IPS DF 4.7 (cell line): ENCODE results near the gene RDM1.
"Not testable (repeated sequence)": the region's sequence is repeated elsewhere in the genome, so short reads cannot be mapped to it uniquely, and the experiment has no call there.

ENCODE experiments used
- DNase-seq: peaks from one replicate; pipeline ENCODE4 v3.0.0-alpha.2; 2013; ENCODE audit warnings: low spot score; ENCODE audit errors: extremely low read depth

Gene RDM1

GRCh38 chr17:35900708-35901480 lies 29.7 kb downstream of the RDM1 start:
- DNase-seq = no peak

DNA sequence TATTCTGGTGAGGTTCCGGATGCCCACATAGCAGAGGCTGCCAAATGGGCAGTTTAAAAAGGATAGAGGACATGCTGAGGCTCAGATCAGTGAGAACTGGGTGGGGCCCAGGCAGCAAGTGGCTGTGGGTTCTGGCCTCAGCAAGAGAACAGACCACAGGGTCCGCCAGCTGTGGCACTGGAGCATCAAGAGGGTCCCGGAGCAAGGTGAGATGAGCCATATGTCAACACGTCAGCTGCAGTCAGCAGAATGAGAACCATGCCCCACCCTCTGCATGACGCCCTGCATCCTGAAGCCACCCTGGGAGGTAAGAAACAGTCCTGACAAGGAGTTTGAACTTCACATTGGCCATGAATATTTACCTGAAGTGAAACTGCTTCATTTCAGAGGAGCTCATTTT lies 30.3 kb downstream of the RDM1 start:
- no peak for DNase-seq

DNA sequence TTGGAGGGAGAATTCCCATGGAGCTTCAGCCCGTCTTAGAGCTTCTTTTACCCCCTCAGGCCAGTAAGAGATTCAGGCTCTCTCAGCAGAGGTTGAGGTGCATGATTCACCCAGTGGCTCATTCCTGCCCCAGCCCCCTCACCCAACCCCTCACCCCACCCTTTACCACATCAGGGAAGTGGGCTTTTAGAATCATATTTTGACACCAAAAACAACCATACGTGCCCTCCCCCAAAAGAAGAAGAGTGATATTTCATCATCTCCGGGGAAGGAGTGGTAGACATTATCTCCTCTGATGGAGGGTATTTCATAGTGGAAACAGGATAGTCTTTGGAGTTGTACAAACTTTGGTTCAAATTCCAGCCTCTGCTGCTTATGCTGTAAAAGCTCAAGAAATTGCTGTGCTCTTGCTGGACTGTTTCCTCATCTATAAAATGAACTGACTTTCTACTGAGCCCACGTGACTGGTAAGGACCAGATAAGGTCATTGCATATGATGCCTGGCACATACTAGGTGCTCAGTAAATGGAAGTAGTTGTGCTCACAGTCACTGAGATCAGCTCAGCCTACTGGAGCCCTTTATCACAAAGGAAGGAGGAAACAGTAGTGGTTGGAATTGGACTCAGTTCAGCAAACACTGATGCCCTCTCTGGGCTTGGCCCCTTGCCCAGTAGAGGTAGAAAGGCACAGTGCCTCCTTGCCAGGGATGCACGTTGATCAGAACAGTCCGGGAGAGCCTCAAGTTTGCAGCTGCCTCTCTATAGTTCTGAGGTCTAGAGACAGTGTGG lies 32.1 kb downstream of the RDM1 start:
- no peak for DNase-seq

GRCh38 chr17:35897772-35898171 lies 32.8 kb downstream of the RDM1 start:
- DNase-seq = not testable (repeated sequence)

DNA sequence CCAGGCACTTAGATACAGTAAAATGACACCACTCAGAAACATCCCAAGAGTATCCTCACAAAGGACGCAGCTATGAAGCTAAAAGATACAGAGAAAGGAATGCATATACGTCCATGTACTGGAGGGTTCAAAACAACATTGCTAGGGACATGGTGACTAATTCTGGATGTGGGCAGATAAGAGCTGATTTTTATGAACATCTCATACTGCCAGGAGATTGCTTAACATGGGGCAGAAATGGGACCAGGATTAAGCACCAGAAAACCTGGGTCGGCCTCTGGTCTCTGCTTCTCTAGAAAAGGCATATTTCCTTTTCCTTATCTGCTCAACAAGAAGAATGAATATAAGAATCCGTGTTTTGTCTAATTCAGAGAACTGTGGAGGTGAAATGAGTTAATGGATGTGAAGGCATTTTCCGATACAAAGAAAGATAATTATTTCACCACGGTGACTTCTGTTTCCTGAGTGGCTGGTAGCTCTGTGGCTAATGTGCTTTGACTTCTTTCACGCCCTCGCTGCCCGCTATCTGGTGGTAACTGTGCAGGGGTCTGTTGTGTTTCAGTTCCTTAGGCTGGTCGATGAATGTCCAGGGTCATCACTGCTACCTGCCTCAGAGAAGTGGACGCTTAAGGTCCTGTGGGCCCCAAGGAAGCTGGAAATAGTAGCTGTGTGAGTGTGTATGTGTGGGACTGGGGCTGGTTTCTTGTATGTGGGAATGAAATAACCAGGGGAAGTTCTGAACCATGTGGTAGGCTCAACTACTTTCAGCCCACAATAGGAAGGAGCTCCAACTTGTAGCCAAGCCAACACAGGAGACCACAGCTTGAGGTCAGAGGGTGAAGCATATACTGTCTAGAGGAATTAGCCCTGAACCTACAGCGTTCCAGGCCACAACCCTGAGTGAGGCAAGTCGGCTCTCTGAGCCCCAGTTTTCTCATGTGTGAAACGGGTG lies 34.7 kb downstream of the RDM1 start:
- DNase-seq = no peak

DNA sequence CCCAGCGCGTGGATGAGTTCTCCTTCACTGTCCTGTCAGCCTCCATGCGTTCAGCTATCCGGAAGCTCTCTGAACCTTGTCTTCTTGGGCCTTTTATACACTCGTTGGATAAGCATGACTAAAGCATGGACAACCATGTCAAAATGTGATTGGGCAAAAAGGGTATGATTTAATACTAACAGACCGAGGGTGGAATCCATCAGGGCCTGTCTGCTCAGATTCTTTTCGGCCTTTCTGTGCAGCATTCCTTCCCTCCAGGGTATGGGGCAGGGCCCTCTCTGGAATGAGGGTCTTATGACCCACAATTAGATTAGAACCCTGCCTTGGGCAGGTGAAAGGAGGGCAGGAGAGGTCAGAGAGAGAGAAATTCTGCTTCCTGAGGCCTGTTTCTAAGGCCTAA lies 36.4 kb downstream of the RDM1 start:
- DNase-seq = no peak

GRCh38 chr17:35893751-35894150 lies 36.8 kb downstream of the RDM1 start:
- DNase-seq = no peak

- no peak for DNase-seq
These were observed 38.2 kb downstream of the RDM1 start for GRCh38 chr17:35892091-35893035.

DNA sequence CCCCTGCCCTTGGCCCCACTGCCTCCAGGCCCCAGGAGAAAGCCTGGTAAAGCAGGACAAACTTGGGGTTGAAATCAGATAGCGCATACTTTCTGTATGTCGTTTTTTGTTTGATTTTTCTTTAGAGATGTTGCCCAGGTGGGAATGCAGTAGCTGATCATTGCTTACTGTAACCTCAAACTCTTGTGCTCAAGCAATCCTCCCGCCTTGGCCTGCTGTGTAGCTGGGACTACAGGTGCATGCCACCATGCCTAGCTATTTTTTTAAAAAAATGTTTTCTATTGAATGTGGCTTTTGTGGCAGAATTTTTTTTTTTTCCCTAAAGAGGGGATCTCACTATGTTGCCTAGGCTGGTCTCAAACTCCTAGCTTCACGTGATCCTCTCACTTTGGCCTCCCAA lies 39.3 kb downstream of the RDM1 start:
- no peak for DNase-seq

DNA sequence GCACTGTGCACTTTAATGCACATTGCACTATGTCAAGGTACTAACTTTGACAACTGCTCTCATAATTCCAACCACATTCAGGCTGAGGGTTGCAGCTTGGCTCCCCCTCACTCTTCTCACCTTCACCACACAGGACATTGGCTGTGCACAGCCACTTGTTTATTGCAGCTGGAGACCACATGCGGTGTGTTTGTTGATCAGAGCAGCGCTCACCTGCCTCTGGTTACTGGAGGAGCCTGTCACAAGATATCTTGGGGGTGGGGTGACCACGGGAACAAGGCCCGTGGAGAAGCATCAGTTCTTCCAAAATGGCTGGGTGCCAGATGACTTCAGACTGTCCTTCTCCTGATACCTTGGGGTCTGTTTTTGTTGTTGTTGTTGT lies 39.8 kb downstream of the RDM1 start:
- DNase-seq = no peak

DNA sequence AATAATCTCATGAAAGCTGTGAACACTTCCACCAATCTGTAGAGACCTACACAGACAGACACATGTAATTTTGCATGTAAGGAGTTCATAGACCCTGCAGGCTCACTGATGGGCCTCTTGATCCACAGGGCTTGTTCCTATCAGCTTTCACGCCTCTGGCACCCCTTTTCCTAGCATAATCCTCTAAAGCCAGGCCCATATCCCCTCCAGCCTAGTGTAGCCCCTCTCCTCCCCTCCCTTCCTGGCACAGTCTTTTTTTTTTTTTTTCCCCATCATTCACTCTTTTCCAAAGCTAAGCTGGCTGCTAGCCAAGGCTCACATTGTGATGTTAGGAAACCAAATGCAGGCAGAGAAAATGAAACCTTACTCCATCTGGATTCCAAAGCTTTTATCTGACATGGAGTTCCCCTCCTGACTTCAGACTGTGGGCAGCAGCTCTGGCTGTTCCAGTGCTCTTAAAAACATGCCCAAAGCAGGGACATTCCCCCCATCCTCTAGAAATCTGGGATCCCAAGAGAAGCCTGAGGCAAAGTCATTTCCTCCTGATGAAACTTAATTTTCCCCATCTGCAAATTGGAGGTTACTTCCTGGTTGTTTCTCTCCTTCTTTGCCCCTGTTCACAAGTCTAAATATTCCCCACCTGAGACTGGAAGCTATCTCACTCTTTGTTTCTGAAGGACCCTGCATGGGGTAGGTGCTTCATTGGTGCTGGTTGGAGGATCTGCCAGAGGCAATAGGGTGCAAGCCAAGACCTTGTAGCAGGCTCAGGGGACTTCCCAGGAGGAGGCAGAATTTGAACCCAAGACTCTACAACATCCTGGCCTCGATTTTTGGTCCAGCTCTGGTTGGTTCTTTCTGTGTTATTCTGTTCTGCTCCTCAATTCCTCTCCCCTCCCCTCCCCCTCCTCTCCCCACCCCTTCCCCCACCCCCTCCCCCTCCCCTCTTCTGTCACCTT lies 40.5 kb downstream of the RDM1 start:
- no peak for DNase-seq

DNA sequence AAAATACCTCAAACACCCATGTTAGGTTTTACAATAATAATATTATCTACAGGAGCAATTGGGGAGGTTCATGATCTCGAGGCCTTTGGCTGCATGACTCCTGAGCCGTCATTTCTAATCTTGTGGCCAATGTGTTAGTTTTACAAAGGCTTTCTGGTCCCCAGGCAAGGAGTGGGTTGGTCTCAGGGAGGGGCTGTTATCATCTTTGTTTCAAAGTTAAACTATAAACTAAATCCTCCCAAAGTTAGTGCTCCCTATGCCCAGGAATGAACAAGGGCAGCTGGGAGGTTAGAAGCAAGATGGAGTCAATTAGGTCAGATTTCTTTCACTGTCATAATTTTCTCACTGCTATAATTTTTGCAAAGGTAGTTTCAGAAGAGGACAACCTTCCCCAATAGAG lies 41.3 kb downstream of the RDM1 start:
- DNase-seq = no peak

DNA sequence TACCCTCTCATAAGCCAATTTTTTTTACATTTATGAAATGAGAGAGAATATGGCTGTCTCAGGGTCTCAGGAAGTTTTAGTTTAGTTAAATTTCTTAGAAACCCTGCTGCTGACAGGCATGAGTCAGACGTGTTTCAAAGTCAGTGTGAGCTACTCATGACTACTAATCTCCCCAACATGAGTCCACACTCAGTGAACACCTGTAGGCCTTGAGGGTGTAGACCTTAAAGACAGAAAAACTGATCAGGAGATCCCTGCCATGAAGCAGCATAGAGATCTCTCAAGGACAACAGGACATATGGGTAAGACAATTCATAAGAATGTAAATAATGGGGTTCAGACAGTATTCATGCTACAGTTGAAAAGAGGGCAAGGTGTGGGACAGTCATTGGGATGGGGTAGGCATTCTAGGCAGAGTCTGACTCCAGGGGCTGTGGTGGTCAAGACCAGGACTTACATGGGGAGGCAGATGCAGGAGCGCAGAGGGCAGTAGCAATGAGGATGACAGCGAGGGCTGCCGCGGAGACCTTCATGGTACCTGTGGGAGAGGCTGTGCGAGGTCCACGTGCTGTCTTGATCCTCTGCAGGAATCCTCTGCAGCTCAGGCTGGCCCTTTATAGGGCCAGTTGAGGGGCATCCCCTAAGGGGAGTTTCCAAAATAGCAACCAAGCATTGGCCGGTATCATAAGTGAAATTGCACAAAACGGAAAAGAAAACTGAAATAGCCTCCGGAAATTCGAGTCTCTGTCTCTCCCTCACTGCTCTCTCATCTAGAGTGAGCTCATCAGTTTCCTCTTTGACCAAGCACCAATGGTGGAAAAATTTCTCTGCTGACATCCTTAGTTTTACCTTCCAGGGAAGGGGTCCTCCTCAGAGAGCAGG lies 50.6 kb downstream of the RDM1 start, which contains the start of gene CCL5:
TSS of gene CCL5 (minus strand) at position 588 of the 882 bp plus-strand sequence.
- DNase-seq = no peak

DNA sequence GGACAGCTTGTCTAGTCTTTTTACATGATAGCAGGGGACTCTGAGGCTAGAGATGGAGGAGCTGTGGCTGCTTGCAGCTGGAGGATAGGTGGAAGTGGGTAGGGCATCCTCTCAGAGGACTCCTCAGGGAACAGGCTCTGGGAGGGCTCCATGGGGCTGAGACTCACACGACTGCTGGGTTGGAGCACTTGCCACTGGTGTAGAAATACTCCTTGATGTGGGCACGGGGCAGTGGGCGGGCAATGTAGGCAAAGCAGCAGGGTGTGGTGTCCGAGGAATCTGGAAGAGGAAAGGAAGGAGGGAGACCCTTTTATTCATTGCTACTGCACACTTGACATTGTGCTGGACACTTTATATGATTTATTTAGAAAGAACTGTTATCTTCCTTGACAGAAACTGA lies 52.2 kb downstream of the RDM1 start:
- DNase-seq = no peak

DNA sequence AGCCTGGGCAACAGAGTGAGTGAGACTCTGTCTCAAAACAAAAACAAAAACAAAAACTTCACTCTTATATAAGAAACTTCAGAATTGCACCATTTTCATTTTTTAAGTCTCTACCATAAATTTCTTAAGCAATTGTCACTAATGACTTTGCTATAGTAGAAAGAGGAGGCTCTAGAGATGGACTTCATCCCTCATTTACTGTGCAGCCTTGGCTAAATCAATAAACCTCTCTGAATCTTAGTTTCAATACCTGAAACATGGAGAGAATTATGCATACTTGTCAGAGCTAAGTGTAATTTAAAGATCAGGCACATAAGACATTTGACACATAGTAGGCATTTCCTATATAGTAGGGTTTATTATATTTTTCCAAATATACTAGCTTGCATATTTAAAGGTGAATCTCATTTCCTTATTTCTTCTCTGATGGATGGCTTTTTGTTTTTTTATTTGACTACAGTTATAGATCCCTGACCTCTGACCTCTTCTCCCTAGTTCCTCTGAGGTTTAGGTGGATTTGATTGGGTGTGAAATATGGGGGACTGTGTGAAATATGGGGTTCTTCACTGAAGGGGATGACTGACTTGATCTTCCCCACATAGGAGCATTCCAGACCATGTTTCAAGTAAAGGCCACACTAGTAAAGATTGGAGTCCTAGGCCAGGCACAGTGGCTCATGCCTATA lies 53.1 kb downstream of the RDM1 start:
- DNase-seq = no peak

DNA sequence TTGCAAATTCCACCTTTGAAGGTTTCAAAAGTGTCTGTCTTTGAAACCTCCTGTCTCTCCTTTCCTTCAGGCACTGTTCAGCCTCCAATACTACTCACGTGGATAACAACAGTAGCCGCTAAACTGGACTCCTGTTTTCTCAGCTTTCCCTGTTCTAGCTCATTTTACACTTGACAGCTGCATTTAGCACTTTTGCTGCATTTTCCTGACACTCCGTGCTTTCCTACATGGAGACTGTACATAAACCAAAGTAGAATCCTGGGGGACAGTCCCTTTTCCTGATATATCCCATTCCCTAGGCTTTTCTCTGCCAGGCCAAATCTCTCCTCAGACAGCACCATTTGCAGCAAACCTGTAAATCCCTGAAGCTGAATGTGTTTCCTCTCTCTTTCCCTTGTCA lies 54.0 kb downstream of the RDM1 start:
- DNase-seq = no peak

- no peak for DNase-seq
These were observed 54.8 kb downstream of the RDM1 start for GRCh38 chr17:35875800-35876139.
